ENCODE measurements around the gene ZBTB20. TPM values are rescaled to one million over a fixed set of nuclear protein-coding genes. Genes with fewer than 3 reads are reported as not detected.

Gene ZBTB20
- total and polyA plus RNA-seq, 12 donors: 0.57 to 105 (median 86.8) TPM

DNA sequence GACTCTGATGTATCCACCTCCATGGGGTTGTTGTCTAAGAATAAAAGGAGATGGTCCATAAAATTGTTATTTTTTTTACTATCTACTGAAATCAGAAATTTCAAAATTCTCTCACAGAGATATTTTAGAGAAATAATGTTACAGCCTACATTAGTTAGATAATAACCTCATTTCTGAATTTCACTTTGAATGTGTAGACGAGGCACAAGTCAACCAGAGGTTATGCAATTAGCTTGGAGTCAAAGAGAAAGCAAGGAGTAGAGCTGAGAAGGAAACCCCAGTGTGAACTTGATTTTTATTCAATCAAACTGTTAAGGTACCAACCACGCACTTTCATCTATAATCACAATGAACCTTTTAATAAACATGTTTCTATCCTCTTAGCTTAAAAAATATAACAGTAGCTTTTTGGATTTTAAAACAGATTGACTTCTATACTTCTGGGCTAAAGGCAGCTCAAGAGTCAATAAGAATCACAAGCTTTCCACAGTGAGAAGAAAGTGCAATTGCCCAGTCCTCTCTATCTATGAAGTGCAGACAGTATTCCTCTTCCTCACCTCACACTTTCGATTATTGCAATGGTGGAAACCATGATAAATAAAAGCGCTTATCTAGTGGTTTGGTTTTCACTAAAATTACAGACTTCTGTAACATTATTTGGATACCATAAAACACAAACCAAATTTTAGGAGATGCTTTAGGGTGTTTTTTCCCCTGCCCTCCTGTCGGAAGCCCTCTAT is 403.2 kb downstream of the ZBTB20 start:
- DNase-seq: no peak
- Histone ChIP-seq H3K27ac (no peak overlapping the region), H3K4me3 (no peak overlapping the region), H3K9me3 (no peaks in the 10 kb centered on the region), H3K36me3 (no peaks in the 10 kb centered on the region), H3K27me3 (no peaks in the 10 kb centered on the region), H3K4me1 (peaks cover 0 to 19% (median 5%) of the 10 kb centered on the region in 9 donors)
- ATAC-seq: no peak
- TF ChIP-seq, protein P1, sequence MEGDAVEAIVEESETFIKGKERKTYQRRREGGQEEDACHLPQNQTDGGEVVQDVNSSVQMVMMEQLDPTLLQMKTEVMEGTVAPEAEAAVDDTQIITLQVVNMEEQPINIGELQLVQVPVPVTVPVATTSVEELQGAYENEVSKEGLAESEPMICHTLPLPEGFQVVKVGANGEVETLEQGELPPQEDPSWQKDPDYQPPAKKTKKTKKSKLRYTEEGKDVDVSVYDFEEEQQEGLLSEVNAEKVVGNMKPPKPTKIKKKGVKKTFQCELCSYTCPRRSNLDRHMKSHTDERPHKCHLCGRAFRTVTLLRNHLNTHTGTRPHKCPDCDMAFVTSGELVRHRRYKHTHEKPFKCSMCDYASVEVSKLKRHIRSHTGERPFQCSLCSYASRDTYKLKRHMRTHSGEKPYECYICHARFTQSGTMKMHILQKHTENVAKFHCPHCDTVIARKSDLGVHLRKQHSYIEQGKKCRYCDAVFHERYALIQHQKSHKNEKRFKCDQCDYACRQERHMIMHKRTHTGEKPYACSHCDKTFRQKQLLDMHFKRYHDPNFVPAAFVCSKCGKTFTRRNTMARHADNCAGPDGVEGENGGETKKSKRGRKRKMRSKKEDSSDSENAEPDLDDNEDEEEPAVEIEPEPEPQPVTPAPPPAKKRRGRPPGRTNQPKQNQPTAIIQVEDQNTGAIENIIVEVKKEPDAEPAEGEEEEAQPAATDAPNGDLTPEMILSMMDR (IDR thresholded peaks at IDR 0.05): no peak
- 86 to 88% methylated on average over 5 of the region's 5 CpGs for WGBS, 2 donors
- intact Hi-C loops (cut with DNase I): no loop called here

DNA sequence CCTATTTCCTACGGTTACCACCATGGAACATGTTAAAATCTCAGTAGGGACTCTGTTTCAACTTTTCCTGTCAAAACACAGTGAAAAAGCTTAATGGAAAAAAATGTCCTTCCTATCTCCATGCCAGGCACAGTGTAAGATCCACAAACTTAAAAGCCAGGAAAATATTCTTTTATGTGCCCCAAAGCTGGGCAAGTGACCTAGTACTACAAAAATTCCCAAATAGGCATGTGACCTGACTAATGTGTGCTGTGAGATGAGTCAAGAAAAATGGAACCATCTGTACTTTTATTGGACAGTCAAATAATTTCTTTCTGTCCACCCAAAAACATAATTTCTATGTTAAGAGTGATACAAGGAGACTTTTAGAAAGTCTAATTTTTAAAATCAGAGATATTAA is 406.0 kb downstream of the ZBTB20 start:
- Histone ChIP-seq H3K27me3 (no peaks in the 10 kb centered on the region), H3K9me3 (no peaks in the 10 kb centered on the region), H3K36me3 (no peaks in the 10 kb centered on the region), H3K4me1 (peaks cover 0 to 18% (median 3%) of the 10 kb centered on the region in 9 donors), H3K4me3 (no peak overlapping the region), H3K27ac (no peak overlapping the region)
- DNase-seq: no peak
- ATAC-seq: no peak
- WGBS, 2 donors: 66 to 67% methylated on average over 1 of the region's 1 CpG
- TF ChIP-seq, protein P1 (IDR thresholded peaks at IDR 0.05): no peak
- intact Hi-C loops (cut with DNase I): no loop called here

DNA sequence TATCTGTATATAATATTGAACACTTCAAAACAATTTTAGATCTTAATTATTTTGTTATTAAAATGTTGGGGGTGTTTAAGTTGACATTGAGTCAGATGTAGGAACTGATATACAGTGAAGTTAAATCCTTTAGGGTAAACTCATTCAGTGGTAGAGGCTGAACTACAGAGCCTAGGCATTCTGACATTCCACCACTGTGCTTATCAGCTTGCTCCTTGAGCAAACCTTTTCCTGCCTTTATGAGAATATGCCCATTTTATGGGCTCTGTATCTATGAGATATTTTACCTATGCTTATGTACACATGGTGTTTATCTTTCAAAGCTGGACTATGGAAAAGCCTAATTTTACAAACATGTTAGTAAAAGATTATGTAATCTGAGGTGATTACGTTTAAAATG is 407.5 kb downstream of the ZBTB20 start:
- H3K4me3 ChIP-seq: no peak overlapping the region
- no peak overlapping the region for H3K27ac ChIP-seq
- 90 to 95% methylated on average over 1 of the region's 1 CpG for WGBS, 2 donors
- DNase-seq (no peak), ATAC-seq (no peak)
- H3K27me3 ChIP-seq: no peaks in the 10 kb centered on the region
- intact Hi-C loops (cut with DNase I): no loop called here
- peaks cover 0 to 16% (median 0%) of the 10 kb centered on the region in 9 donors for H3K4me1 ChIP-seq
- TF ChIP-seq, protein P1 (IDR thresholded peaks at IDR 0.05): no peak
- H3K36me3 ChIP-seq: no peaks in the 10 kb centered on the region
- H3K9me3 ChIP-seq: no peaks in the 10 kb centered on the region

DNA sequence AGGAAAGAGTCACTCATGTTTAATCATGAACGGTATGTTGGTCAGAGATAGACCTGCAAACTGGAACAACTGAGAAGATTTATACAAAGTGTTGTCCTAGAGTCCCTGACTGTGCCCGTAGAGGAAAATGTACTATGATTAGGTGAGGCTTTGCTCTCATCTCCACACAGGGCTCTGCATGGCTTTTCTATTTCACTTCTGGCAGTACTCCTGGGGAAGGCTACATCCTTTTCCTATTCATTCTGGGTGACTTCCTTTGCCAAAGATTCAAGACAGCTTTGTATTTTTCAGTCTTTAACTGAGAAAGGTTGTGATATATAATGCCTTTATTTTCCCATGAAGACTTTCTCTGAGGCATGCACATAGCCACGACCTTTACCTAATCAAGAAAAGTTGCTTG is 414.7 kb downstream of the ZBTB20 start:
- WGBS, 2 donors: 23 to 33% methylated on average over 3 of the region's 3 CpGs
- H3K4me3 ChIP-seq: no peak overlapping the region
- no peaks in the 10 kb centered on the region for H3K36me3 ChIP-seq
- peaks cover 4 to 44% (median 20%) of the 10 kb centered on the region in 9 donors for H3K4me1 ChIP-seq
- H3K9me3 ChIP-seq: no peaks in the 10 kb centered on the region
- H3K27ac ChIP-seq: peak overlapping the region in 1 of 10 donors; percentile 29
- DNase-seq: no peak
- no peaks in the 10 kb centered on the region for H3K27me3 ChIP-seq
- intact Hi-C loops (cut with DNase I): no loop called here
- TF ChIP-seq, protein P1 (IDR thresholded peaks at IDR 0.05): no peak
- ATAC-seq: peak in 4 of 8 donors; percentile 38 to 60 (median 53)

All from heart right ventricle (tissue), 16 donors.